Bone marrow (tissue), 2 donors: Measurements from ENCODE around the gene PTPRB.

Source experiments
- DNase-seq, 2 donors: peaks; one replicate each; lab custom pipeline; 2025; lab: John Stamatoyannopoulos, UW

PTPRB gene

GRCh38 chr12:70592664-70593063 lies 44.6 kb downstream of the PTPRB start:
- no peak for DNase-seq

- no peak for DNase-seq
These were observed 46.5 kb downstream of the PTPRB start for GRCh38 chr12:70590549-70591226.

GRCh38 chr12:70590051-70590450 lies 47.2 kb downstream of the PTPRB start:
- DNase-seq, result no peak

- no peak for DNase-seq
These were observed 52.9 kb downstream of the PTPRB start for GRCh38 chr12:70584332-70584731.

- DNase-seq, result no peak
These were observed 54.0 kb downstream of the PTPRB start for GRCh38 chr12:70583251-70583650.

- no peak for DNase-seq
These were observed 56.0 kb downstream of the PTPRB start for GRCh38 chr12:70581208-70581607.

- DNase-seq, result no peak
These were observed 60.0 kb downstream of the PTPRB start for GRCh38 chr12:70577283-70577634.

GRCh38 chr12:70576341-70577282 lies 60.6 kb downstream of the PTPRB start:
- peak in 1 of 2 donors; percentile 14 for DNase-seq

- DNase-seq, result no peak
These were observed 65.4 kb downstream of the PTPRB start for GRCh38 chr12:70571705-70572268.

- DNase-seq, result no peak
These were observed 66.2 kb downstream of the PTPRB start for GRCh38 chr12:70571029-70571428.

GRCh38 chr12:70561550-70561949 lies 75.7 kb downstream of the PTPRB start:
- DNase-seq, result no peak

- DNase-seq, result no peak
These were observed 76.6 kb downstream of the PTPRB start for GRCh38 chr12:70560671-70561070.

GRCh38 chr12:70559390-70559789 lies 77.8 kb downstream of the PTPRB start:
- no peak for DNase-seq

- no peak for DNase-seq
These were observed 79.5 kb downstream of the PTPRB start for GRCh38 chr12:70557583-70558191.

GRCh38 chr12:70556179-70556869 lies 80.9 kb downstream of the PTPRB start:
- DNase-seq, result no peak

GRCh38 chr12:70555081-70555480 lies 82.1 kb downstream of the PTPRB start:
- no peak for DNase-seq

GRCh38 chr12:70553391-70553859 lies 83.8 kb downstream of the PTPRB start:
- DNase-seq, result no peak

- DNase-seq, result no peak
These were observed 85.5 kb downstream of the PTPRB start for GRCh38 chr12:70551731-70552130.

GRCh38 chr12:70550180-70550577 lies 87.0 kb downstream of the PTPRB start:
- no peak for DNase-seq

GRCh38 chr12:70549340-70550179 lies 87.7 kb downstream of the PTPRB start:
- DNase-seq, result no peak

- DNase-seq, result no peak
These were observed 93.8 kb downstream of the PTPRB start for GRCh38 chr12:70543444-70543843.
